ENCODE measurements around the gene ST3GAL3.

Gene ST3GAL3

GRCh38 chr1:43970911-43971310 lies 263.6 kb downstream of the ST3GAL3 start:
- DNase-seq, result no peak

GRCh38 chr1:43971336-43971980 lies 264.1 kb downstream of the ST3GAL3 start:
- DNase-seq, result no peak

- DNase-seq, result peak; percentile 30
These were observed 266.7 kb downstream of the ST3GAL3 start for GRCh38 chr1:43973981-43974442.

- DNase-seq, result peak; percentile 92
These were observed 267.3 kb downstream of the ST3GAL3 start, which contains the start of gene ATP6V0B for GRCh38 chr1:43974443-43975248. Gene ATP6V0B, plus strand, starts transcription at chr1:43974960. Its CDS starts 81 bp downstream, at chr1:43975041.

GRCh38 chr1:43975249-43975961 lies 268.1 kb downstream of the ST3GAL3 start:
- DNase-seq, result peak; percentile 71

- DNase-seq, result no peak
These were observed 268.7 kb downstream of the ST3GAL3 start for GRCh38 chr1:43976045-43976444.

- no peak for DNase-seq
These were observed 269.6 kb downstream of the ST3GAL3 start for GRCh38 chr1:43976890-43977289.

GRCh38 chr1:43977376-43978263 lies 270.3 kb downstream of the ST3GAL3 start:
- peak; percentile 29 for DNase-seq

GRCh38 chr1:43978264-43978550 lies 270.9 kb downstream of the ST3GAL3 start:
- DNase-seq, result peak; percentile 32

- peak; percentile 22 for DNase-seq
These were observed 271.4 kb downstream of the ST3GAL3 start, which contains the start of gene B4GALT2 for GRCh38 chr1:43978551-43979260. Gene B4GALT2, plus strand, starts transcription at chr1:43979210. Its CDS starts 1,951 bp downstream, at chr1:43981161.

GRCh38 chr1:43979261-43979527 lies 271.9 kb downstream of the ST3GAL3 start:
- DNase-seq, result no peak

- DNase-seq, result no peak
These were observed 272.4 kb downstream of the ST3GAL3 start for GRCh38 chr1:43979528-43980254.

- no peak for DNase-seq
These were observed 273.2 kb downstream of the ST3GAL3 start for GRCh38 chr1:43980255-43981134.

All from MV-4-11 (cell line).